ENCODE data around the gene C1orf185.
"Not testable (repeated sequence)": the region's sequence is repeated elsewhere in the genome, so short reads cannot be mapped to it uniquely, and the experiment has no call there.

Gene C1orf185

DNA sequence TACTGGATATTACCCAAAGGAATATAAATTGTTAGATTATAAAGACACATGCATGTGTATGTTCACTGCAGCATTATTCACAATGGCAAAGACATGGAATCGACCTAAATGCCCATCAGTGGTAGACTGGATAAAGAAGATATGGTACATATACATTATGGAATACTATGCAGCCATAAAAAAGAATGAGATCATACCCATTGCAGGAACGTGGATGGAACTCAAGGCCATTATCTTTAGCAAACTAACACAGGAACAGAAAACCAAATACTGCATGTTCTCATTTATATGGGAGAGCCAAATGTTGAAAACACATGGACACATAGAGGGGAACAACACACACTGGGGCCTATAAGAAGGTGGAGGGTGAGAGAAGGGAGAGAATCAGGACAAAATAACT, 35.7 kb downstream of the C1orf185 start:
- not testable (repeated sequence) for DNase-seq (ENCODE audit: low read depth in 2 of 2)

DNA sequence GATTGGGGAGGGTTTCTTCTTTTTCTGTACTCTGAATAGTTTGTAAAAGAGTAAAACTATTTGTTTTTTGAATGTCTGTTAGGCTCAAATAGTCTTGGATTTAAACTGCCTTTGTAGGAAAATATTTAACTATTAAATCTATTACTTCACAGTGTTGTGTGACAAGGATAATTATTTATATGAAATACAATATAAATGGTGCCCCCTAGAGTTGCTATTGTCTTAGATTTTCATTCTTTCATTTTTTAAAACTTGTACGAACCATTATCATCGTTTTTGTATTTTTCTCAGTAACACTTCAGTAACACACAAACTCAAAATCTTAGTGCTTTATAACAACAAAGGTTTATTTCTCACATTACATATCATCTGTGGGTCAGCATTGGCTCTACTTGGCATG, 37.4 kb downstream of the C1orf185 start:
- no peak for DNase-seq (ENCODE audit: low read depth in 2 of 2)

DNA sequence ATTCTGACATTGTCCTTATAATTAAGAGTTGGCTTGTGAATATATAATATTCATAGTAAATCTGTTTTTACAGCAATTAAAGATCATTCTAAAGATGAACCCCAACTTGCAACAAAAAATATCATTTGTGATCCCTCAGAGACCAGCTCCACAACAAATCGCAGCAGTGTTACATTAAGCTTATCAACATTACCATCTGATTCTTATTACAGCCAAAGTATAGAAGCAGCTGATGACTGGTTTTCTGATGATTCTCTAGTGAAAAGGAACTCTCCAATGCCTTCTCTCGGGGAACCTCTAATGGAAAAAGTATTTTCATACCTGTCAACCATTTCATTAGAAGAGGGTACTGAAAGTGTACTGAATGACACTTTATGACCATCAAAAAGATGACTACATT, 45.4 kb downstream of the C1orf185 start:
- no peak for DNase-seq (ENCODE audit: low read depth in 2 of 2)

DNA sequence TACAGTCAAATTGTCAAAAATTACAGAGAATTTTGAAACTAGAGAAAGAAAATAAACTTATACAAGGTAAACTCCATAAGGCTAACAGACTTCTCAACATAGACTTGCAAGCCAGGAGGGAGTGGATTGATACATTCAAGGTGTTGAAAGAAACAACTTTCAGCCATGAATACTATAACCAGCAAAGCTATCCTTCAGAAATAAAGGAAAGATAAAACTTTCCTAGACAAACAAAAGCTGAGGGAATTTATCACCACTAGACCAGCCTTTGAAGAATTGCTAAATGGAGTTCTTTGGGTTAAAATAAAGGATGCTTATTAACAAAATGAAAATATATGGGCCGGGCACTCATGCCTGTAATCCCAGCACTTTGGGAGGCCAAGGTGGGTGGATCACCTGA, 52.7 kb downstream of the C1orf185 start:
- DNase-seq (ENCODE audit: low read depth in 2 of 2): no peak

DNA sequence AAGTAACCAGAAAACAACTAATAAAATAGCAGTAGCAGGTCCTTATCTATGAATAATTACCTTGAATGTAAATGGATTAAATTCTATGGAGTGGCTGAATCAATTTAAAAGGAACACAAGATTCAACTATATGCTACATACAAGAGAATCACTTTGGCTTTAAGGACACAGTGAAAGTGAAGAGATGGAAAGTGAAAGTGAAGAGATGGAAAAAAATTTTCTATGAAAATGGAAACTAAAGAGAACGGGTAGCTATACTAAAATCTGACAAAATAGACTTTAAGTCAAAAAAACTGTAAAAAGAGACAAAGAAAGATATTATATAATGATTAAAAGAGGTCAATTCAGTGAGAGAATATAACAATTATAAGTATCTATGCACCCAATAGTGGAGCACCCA, 54.7 kb downstream of the C1orf185 start:
- DNase-seq (ENCODE audit: low read depth in 2 of 2): no peak

DNA sequence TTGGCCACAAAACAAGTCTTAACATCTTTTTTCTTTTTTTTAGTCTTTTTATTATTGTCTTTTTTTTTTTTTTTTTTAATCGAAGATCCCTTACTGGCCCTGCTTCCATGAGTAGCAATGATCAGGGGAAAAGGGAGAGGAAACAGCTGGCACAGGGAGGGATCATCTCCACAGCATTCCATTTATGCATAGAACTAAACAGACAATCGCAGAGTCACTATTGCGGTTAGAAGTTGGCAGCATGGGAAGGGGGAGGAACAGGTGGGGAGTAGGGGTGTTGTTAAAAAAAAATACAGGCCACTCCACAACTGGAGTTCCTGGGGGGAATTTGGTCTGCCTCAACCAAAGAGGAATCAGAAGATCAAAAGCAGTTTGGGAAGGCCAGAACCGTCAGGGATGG, 55.4 kb downstream of the C1orf185 start:
- DNase-seq (ENCODE audit: low read depth in 2 of 2): no peak

DNA sequence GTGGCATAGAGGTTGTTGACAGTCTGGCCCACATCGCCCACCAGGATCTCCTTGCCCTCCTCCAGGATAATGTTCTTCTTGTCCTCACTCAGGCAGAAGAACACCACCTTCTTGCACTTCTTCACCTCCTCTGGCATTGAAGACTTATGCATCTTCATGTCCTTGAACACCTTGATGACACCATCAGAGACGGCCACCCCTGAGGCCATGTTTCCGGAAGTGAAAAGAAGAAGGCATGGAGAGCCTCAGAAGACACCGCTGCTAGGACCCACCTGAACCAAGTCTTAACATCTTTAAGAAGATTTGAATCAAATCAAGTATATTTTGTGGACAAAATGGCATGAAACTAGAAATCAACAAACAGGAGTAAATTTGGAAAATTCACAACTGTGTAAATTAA, 56.2 kb downstream of the C1orf185 start:
- no peak for DNase-seq (ENCODE audit: low read depth in 2 of 2)

DNA sequence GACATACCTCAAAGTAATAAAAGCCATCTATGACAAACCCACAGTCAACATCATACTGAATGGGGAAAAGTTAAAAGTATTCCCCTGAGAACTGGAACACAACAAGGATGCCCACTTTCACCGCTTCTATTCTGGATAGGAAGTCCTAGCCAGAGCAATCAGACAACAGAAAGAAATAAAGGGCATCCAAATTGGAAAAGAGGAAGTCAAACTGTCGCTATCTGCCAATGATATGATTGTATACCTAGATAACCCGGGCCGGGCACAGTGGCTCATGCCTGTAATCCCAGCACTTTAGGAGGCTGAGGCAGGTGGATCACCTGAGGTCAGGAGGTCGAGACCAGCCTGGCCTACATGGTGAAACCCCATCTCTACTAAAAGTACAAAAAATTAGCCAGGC, 60.5 kb downstream of the C1orf185 start:
- DNase-seq (ENCODE audit: low read depth in 2 of 2): not testable (repeated sequence)

DNA sequence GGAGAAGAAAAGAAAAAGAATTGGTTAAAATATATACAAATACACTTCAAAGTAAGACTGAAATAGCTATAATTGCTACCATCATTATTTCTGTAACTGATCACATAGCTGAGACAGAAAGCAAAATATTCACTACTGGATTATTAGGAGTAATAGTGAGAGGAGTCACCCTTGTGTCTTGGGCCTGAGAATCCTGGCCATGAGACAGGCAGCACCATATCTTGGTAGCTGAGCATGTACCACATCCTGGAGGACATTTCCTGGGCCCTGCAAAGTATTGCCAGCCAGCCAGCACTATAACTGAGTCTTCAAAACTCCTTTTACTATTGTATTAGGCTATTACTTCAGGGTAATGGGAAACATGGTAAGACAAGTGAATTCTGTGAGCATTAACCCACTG, 63.5 kb downstream of the C1orf185 start:
- no peak for DNase-seq (ENCODE audit: low read depth in 2 of 2)

DNA sequence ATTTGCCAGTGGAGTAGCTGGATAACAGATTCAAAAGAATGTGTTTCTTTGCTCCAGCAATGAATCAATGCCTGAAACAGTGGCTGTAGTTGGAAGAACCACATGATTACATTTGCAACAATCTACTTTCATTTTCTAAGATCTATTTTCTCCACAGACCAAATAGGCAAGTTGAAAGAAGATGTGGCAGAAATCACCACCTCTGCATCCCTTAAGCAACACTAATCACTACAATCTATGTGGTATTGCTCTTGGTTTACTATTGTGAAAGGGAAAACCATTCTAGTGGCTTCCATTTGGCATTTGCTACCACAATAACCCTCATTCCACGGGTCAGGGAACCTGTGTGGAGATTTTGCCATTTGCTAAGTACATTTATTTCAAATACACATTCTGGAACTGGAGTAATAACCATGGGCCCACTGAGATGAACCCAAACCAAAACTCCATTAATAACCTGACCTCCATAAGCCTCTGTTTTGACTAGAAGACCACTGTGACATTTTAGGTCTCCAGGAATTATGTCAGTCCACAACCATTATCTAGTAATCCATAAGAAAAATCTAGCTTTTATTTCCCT, 66.3 kb downstream of the C1orf185 start:
- DNase-seq (ENCODE audit: low read depth in 2 of 2): no peak

DNA sequence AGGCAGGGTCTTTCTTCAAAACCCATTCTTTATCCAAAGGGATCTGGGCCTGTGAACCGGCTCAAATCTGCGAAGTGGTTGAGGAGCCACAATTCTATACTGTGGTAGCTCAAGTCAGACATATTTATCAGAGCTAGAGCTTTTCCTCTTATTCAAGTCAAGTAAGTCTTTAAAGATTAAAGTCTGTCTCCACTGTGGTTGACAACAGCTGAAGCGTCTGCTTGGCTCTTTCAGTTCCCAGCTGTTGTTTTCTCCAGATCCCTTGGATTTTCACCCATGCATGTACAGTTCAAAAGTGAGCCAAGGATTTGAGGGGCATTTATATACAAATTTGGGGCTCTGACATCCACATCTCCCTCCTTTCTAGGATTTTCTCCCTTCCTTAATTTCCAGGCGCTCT, 66.9 kb downstream of the C1orf185 start:
- DNase-seq (ENCODE audit: low read depth in 2 of 2): no peak

DNA sequence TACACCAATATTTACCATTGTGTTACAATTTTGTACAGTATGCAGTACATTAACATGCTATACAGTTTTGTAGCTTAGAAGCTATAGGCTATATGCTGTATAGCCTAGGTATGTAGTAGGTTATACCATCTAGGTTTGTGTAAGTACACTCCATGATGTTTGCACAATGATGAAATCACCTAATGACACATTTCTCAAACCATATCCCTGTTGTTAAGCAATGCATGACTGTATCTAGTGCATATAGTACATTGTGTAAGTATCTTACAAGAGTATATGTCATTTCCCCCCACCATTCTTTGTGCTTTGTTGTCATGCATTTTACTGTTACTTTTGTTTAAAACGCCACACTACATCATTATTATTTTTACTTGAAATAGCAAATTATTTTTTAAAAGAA, 68.3 kb downstream of the C1orf185 start:
- DNase-seq (ENCODE audit: low read depth in 2 of 2): no peak

DNA sequence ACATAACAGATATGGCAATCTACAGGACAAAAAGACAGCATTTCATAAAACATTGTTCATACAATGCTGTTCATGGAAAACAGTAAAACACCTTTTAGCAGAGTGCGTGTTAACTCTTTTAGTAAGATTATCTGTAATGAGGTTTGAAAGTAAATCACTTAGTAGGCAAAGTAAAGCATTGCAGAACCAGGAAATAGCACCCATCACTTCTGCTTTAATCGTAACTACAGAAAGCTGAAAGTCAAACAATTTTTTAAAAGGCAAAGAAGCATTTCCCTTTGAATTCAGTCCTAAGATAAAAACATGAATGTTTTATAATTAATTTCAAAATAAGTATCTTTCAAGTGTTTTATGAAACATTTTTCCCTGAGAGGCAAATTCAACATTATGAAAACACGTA, 70.8 kb downstream of the C1orf185 start:
- DNase-seq (ENCODE audit: low read depth in 2 of 2): no peak

DNA sequence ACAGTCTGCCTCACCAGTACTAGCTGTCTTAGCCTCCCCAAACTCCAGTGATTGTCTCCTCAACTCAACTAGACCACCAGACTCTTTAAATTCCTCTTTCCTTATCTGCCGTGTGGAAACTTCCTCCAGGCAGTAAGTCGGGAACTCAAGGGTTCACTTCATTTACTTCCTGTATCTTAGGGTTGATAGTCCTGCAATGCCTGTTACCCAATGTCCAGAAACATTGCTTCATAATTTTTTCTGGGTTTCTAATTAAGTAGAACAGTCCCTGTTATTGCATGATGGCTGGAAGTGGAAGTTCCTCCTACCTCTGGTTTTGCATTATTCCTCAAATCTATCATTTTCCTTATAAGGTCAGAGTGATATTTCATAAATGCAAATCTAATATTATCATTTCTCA, 73.2 kb downstream of the C1orf185 start:
- no peak for DNase-seq (ENCODE audit: low read depth in 2 of 2)

DNA sequence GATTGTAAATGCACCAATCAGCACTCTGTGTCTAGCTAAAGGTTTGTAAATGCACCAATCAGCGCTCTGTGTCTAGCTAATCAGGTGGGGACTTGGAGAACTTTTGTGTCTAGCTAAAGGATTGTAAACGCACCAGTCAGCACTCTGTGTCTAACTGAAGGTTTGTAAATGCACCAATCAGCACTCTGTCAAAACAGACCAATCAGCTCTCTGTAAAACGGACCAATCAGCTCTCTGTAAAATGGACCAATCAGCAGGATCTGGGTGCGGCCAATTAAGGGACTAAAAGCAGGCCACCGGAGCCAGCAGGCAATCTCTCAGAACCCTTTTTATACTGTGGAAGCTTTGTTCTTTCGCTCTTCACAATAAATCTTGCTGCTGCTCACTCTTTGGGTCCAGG, 76.0 kb downstream of the C1orf185 start:
- DNase-seq (ENCODE audit: low read depth in 2 of 2): not testable (repeated sequence)

DNA sequence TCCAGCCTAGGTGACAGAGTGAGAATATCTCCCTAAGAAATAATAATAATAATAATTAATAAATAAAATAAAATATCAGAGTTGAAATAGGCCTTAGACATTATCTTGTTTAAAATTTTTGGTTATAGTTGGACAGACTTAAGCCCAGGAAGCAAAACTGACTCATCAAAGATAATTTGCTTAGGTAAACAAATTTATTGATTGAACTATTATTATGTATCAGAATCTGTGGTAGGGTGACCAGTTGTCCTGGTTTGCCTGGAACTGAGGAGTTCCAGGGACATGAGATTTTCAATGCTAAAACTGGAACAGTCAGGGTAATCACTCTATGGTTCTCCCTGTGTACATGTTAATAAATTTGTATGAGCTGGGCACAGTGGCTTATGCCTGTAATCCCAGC, 86.2 kb downstream of the C1orf185 start:
- no peak for DNase-seq (ENCODE audit: low read depth in 2 of 2)

DNA sequence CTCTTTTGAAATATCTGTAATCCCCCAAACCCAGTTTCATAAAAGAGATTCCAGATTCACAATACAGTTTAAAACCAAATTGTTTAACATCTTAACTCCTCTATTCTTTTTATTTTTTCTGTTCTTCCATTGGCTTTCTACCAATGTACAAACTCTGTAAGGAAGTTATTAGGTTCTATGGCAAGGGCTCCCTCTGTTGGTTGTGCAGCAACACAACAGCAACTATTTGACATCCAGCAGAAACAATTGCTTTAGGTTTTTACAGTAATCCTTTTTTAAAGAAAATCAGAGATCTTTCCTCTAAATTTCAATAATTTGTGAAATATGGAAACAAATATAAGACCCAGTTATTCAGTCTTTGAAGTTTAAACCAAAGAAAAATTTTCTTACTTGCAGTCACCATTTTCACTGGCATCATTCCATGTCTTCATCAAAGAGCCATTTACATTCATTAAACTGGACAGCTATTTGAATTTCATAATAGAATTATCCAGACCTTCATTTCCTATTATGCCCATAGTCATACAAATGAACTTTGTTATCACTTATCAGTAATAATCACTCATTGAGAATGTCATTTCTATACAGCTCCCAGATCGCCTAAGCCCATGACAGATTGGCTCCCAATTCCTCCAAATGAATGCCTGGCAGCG, 87.5 kb downstream of the C1orf185 start:
- DNase-seq (ENCODE audit: low read depth in 2 of 2): peak; percentile 1 to 33

DNA sequence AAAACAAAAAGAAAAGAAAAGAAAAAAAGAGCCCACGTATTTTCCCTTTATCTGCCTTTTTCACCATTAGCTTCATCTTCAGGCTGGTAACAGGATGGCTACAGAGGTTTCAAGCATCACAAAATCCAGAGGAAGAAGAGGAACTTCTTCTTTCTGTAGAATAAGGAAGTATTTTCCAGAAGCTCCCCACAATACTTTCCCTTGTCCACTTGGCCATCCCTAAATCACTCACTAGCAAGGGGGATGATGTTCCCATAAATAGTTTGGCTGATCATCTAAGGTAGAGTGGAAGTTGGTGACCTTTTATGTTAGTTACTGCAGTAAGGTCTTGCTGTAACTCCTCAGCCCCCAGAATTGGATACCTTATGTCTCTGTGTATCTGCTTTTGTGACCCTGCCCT, 88.9 kb downstream of the C1orf185 start:
- no peak for DNase-seq (ENCODE audit: low read depth in 2 of 2)

DNA sequence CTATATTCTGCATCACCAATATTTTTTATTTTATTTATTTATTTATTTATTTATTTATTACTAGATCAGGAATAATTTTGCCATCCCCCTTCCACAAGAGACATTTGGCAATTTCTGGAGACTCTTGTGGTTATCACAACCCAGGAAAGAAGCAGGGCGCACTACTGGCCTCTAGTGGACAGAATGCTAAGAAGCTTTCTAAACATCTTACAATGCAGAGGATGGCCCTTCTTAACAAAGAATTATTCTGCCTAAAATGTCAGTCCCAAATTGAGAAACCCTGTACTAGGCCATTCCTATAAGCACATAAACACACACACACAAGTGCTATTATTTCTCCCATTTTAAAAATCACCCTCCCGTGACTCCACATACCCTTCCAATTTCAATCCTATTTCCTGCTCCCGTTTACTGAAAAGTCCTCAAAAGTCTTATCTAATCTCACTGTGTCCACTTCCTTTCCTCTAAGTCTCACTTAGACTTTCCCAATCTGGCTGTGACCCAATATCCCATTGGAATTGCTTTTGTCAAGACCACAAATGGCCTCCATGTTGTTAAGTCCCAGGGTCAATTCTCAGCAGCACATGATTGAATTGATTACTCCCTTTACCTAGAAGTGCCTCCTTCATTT, 90.3 kb downstream of the C1orf185 start:
- peak; percentile 35 to 55 for DNase-seq (ENCODE audit: low read depth in 2 of 2)

DNA sequence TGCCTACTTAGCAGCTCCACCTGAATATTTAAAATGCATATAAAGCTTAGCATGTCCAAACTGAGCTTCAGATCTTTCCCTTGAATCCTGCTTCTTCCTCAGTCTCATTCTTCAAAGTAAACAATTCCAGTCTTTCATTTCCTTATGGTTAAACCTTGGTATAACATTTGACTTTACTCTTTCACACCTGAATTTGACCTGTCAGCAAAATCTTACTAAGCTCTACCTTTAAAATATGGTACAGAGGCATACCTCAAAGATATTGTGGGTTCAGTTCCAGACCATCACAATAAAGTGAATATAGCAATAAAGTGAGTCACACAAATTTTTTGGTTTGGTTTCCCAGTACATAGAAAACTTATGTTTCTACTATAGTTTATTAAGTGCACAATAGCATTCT, 91.5 kb downstream of the C1orf185 start:
- DNase-seq (ENCODE audit: low read depth in 2 of 2): no peak

Measured in stimulated activated CD4-positive, alpha-beta T cell treated with anti-CD3 and anti-CD28 coated beads, Interleukin-1b, Interleukin-23, amount 100 ng/mL, for 4 hours (primary cell).